Thyroid gland (tissue), 4 donors: ENCODE measurements around the gene PTPRN2.

Source experiments
- POLR2A ChIP-seq, 2 donors: fragments of 450-650 bp; IDR thresholded peaks; one replicate each; pipeline ENCODE4 v1.6.1; 2017; ENCODE audit warnings: antibody characterized with exemption in 2 of 2, mild to moderate bottlenecking in 2 of 2, moderate library complexity in 1 of 2
- TF ChIP-seq, protein P1 (sequence below), 6 experiments: fragments of 200-600 bp in 3 of 6; fragments of 450-650 bp in 3 of 6; sonication (generic) in 3 of 6; IDR thresholded peaks; one replicate each; pipeline ENCODE4 v1.5.1; 2016 to 2019; ENCODE audit warnings: antibody characterized with exemption in 6 of 6, mild to moderate bottlenecking in 2 of 6, inconsistent platforms in 1 of 6, moderate library complexity in 1 of 6

DNA sequence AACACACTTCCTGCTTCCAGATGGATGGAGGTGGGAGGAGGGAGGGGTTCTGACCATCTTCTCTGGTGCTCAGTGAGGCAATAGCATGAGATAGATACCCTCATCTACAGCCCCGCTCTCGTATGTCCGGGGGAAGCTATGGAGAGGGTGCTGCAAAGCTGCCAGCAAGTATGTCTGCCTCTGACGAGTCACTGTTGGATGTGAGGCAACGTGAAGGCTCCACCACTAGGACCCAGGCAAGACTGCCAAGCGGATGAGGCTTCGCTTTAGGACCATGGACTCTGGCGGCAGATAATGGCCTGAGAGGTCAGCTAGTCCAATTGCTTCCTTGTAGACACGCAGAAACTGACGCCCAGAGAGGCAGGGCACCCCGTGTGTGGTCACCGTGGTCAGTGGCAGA is 601.6 kb downstream of the PTPRN2 start:
- TF ChIP-seq, protein P1, sequence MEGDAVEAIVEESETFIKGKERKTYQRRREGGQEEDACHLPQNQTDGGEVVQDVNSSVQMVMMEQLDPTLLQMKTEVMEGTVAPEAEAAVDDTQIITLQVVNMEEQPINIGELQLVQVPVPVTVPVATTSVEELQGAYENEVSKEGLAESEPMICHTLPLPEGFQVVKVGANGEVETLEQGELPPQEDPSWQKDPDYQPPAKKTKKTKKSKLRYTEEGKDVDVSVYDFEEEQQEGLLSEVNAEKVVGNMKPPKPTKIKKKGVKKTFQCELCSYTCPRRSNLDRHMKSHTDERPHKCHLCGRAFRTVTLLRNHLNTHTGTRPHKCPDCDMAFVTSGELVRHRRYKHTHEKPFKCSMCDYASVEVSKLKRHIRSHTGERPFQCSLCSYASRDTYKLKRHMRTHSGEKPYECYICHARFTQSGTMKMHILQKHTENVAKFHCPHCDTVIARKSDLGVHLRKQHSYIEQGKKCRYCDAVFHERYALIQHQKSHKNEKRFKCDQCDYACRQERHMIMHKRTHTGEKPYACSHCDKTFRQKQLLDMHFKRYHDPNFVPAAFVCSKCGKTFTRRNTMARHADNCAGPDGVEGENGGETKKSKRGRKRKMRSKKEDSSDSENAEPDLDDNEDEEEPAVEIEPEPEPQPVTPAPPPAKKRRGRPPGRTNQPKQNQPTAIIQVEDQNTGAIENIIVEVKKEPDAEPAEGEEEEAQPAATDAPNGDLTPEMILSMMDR (IDR thresholded peaks at IDR 0.05), result no peak
- TF ChIP-seq POLR2A (IDR thresholded peaks at IDR 0.05), result no peak
